HepG2 (cell line): ENCODE measurements around the gene STK32A. TPM values are rescaled to one million over a fixed set of nuclear protein-coding genes. Genes with fewer than 3 reads are reported as not detected.

Source experiments
- ATAC-seq: fragments of 200-7000 bp; cut with Tn5 transposase; 3 replicates; pipeline ENCODE4 v1.9.1; 2020; ENCODE audit warnings: mild to moderate bottlenecking, moderate library complexity
- BruUV-seq: library from RNA; stranded (reverse); fragments of 400-500 nt; replicated peaks from 2 replicates; lab custom pipeline; 2021; lab: Mats Ljungman, UMichigan
- CTCF ChIA-PET: fragments of 300-600 bp; formaldehyde crosslinking; extraction: SDS; loops from one replicate; lab custom pipeline; 2021; ENCODE audit warnings: low total read pairs, inconsistent platforms, low intra/inter-chr PET ratio; lab: Yijun Ruan, JAX
- POLR2A ChIA-PET: fragments of 350-600 bp; sonication (Branson Sonifier 250); formaldehyde crosslinking; loops from one replicate; lab custom pipeline; 2020; ENCODE audit warnings: antibody characterized with exemption, inconsistent platforms; lab: Yijun Ruan, JAX
- DNase-seq: peaks from one replicate; pipeline ENCODE4 v3.0.0-alpha.2; 2015; ENCODE audit warnings: low spot score
- FAIRE-seq: peaks from 3 replicates; lab custom pipeline; 2011; peaks lifted over from hg19 to GRCh38; lab: Jason Lieb, UNC
- H2AFZ ChIP-seq: one replicate; pipeline ENCODE4 v1.6.1; 2011; ENCODE audit warnings: low read length, inconsistent platforms
- H3K27ac ChIP-seq: fragments of 300-600 bp; 3 replicates; pipeline ENCODE4 v1.8.0; 2011; ENCODE audit warnings: mixed run types, mild to moderate bottlenecking, mixed read lengths, low read length, inconsistent platforms; ENCODE audit not compliant: insufficient read depth; ENCODE audit errors: extremely low read length
- H3K27me3 ChIP-seq, 2 experiments: fragments of 200-600 bp in 1 of 2; 2 replicates in 1 of 2; 3 replicates in 1 of 2; pipeline versions ENCODE4 v1.6.0 to v1.8.0; 2011; ENCODE audit warnings: low read length in 2 of 2, mild to moderate bottlenecking in 2 of 2, moderate library complexity in 2 of 2, inconsistent platforms in 1 of 2; ENCODE audit not compliant: insufficient read depth in 2 of 2, control insufficient read depth in 1 of 2
- H3K36me3 ChIP-seq, 2 experiments: fragments of 200-600 bp in 1 of 2; replicated peaks in 1 of 2; 2 replicates in 1 of 2; 3 replicates in 1 of 2; pipeline versions ENCODE4 v1.5.1 to v1.8.0; 2011; ENCODE audit warnings: low read length in 2 of 2, inconsistent platforms in 1 of 2; ENCODE audit not compliant: insufficient read depth in 2 of 2, control insufficient read depth in 1 of 2
- H3K4me1 ChIP-seq: 2 replicates; pipeline ENCODE4 v1.5.1; 2012; ENCODE audit warnings: low read length, inconsistent platforms; ENCODE audit not compliant: insufficient read depth
- H3K4me2 ChIP-seq: 2 replicates; pipeline ENCODE4 v1.6.0; 2011; ENCODE audit warnings: low read depth, low read length, inconsistent platforms
- H3K4me3 ChIP-seq, 3 experiments: fragments of 200-600 bp in 1 of 3; sonication (generic), shearing (Covaris generic) in 1 of 3; replicated peaks in 1 of 3; 2 replicates each; pipeline ENCODE4 v1.5.1; 2011 to 2016; ENCODE audit warnings: low read length in 3 of 3, inconsistent platforms in 2 of 3, low read depth in 2 of 3, mild to moderate bottlenecking in 2 of 3, control low read depth in 1 of 3, mixed read lengths in 1 of 3; ENCODE audit not compliant: insufficient read depth in 1 of 3
- H3K79me2 ChIP-seq: one replicate; pipeline ENCODE4 v1.6.1; 2011; ENCODE audit warnings: low read length, inconsistent platforms; ENCODE audit not compliant: insufficient read depth
- H3K9ac ChIP-seq: 2 replicates; pipeline ENCODE4 v1.6.0; 2011; ENCODE audit warnings: mild to moderate bottlenecking, low read depth, low read length, inconsistent platforms; ENCODE audit not compliant: insufficient read depth
- H3K9me3 ChIP-seq: 2 replicates; pipeline ENCODE4 v1.5.1; 2012; ENCODE audit warnings: mild to moderate bottlenecking, low read length
- H4K20me1 ChIP-seq: 2 replicates; pipeline ENCODE4 v1.6.0; 2011; ENCODE audit warnings: inconsistent platforms, mild to moderate bottlenecking, low read length, moderate library complexity; ENCODE audit not compliant: insufficient read depth
- ATF5 ChIP-seq: sonication (generic); formaldehyde crosslinking; IDR thresholded peaks from 2 replicates; pipeline ENCODE4 v1.4.0; 2020; ENCODE audit warnings: mild to moderate bottlenecking, low read depth, missing genetic modification reagents
- GFI1 ChIP-seq: sonication (generic); formaldehyde crosslinking; IDR thresholded peaks from 2 replicates; pipeline ENCODE4 v1.5.0; 2020; ENCODE audit warnings: missing genetic modification reagents, mild to moderate bottlenecking, borderline replicate concordance
- HIVEP1 ChIP-seq: sonication (generic); formaldehyde crosslinking; IDR thresholded peaks from 2 replicates; pipeline ENCODE4 v1.4.0; 2020; ENCODE audit warnings: mild to moderate bottlenecking, missing genetic modification reagents
- MTA3 ChIP-seq: sonication (generic); formaldehyde crosslinking; IDR thresholded peaks from 2 replicates; pipeline ENCODE4 v1.4.0; 2020; ENCODE audit warnings: missing genetic modification reagents
- RELA ChIP-seq: sonication (generic); formaldehyde crosslinking; IDR thresholded peaks from 2 replicates; pipeline ENCODE4 v1.4.0; 2020; ENCODE audit warnings: missing genetic modification reagents
- ZBTB39 ChIP-seq: sonication (generic); formaldehyde crosslinking; IDR thresholded peaks from 2 replicates; pipeline ENCODE4 v1.5.0; 2020; ENCODE audit warnings: missing genetic modification reagents
- ZKSCAN1 ChIP-seq: fragments of 150-350 bp; IDR thresholded peaks from 2 replicates; pipeline ENCODE4 v1.6.1; 2014; ENCODE audit warnings: low read length
- ZNF414 ChIP-seq: sonication (generic); formaldehyde crosslinking; IDR thresholded peaks from 2 replicates; pipeline ENCODE4 v1.5.0; 2020; ENCODE audit warnings: missing genetic modification reagents
- WGBS: methylation state at CpG from one replicate; pipeline ENCODE4 v1.1.6; 2017; ENCODE audit warnings: low lambda C conversion rate; 5-methylcytosine and 5-hydroxymethylcytosine counted together
- in situ Hi-C: cut with HindIII; loops from 2 replicates; pipeline ENCODE4 v1.10.0; 2017; ENCODE audit warnings: low pct_unique_long_range_greater_than_20kb; ENCODE audit not compliant: extremely low pct_ligation_motif_present
- intact Hi-C: fragments of 100-400 bp; cut with micrococcal nuclease; formaldehyde crosslinking; loops from one replicate; pipeline ENCODE4 v1.10.0; 2022; ENCODE audit not compliant: unreplicated experiment
- polyA plus RNA-seq, 8 experiments: library from polyadenylated mRNA; depleted of rRNA in 3 of 8; stranded (reverse) in 7 of 8; unstranded in 1 of 8; fragments of >200 nt; fragmentation: Illumina TruSeq in 4 of 8; extraction: Trizol in 4 of 8; gene quantifications; 2 replicates each; pipeline versions ENCODE4 v1.2.1 to v1.2.3, GENCODE V29; 2011 to 2016; ENCODE audit warnings: low read depth in 4 of 8, missing spikeins in 1 of 8, mixed read lengths in 1 of 8; ENCODE audit not compliant: insufficient read depth in 1 of 8
- total RNA-seq, 5 experiments: library from RNA; depleted of rRNA; stranded (reverse); fragments of >200 nt; fragmentation: Illumina TruSeq; extraction: Trizol; gene quantifications; 2 replicates each; pipeline ENCODE4 v1.2.3, GENCODE V29; 2016; ENCODE audit warnings: low read depth in 1 of 5

The STK32A gene
- total and polyA plus RNA-seq, 2 of the 13 experiments (the other 11 are each of a cell fraction or from before 2014, with no cell fraction given) = not detected

- Histone ChIP-seq H3K4me1 (no peaks in the 10 kb centered on the region), H4K20me1 (no peaks in the 10 kb centered on the region), H3K27ac (no peak overlapping the region), H3K27me3 (0 out of 5 replicates have a peak, but pooled peaks cover 0 to 3% of the 10 kb centered on the region in 2 experiments), H3K36me3 (no peaks in the 10 kb centered on the region), H3K9me3 (no peaks in the 10 kb centered on the region), H2AFZ (no peak overlapping the region), H3K9ac (no peak overlapping the region)
- POLR2A ChIA-PET = no interaction called here
- 22% methylated on average over 5 of the region's 7 CpGs for WGBS
- no TSS peak for BruUV-seq
- no peak for DNase-seq
- intact Hi-C loops = no loop called here
- ATAC-seq = no peak
- TF ChIP-seq MTA3 (no peak), GFI1 (CRISPR knock-in tag) (no peak), HIVEP1 (CRISPR knock-in tag) (no peak), ZBTB39 (CRISPR knock-in tag) (no peak), ZNF414 (CRISPR knock-in tag) (no peak), ZKSCAN1 (no peak), ATF5 (no peak), RELA (no peak)
- TF ChIP-seq, all 625 proteins: peak for 0
- no peak for FAIRE-seq
- in situ Hi-C loops = no loop called here
- H3K4me2 ChIP-seq = no peak overlapping the region
- no peaks in the 10 kb centered on the region for H3K79me2 ChIP-seq
- CTCF ChIA-PET = no interaction called here
- no peak overlapping the region for H3K4me3 ChIP-seq
These were observed 165.4 kb downstream of the STK32A start for GRCh38 chr5:147400126-147400809.
